ENCODE data around the gene RBFOX1.

RBFOX1 gene

GRCh38 chr16:7332611-7333010 is at the start of gene RBFOX1:
RBFOX1 (plus strand) TSS chr16:7332845.
- Mint-ChIP-seq H3K9me3 (no peaks in the 10 kb centered on the region), H3K36me3 (ENCODE audit: low read depth) (no peaks in the 10 kb centered on the region), H3K27ac (peak within 1 kb of the TSS; percentile 22), H3K27me3 (ENCODE audit: low read depth, poor library complexity) (peaks cover 3% of the 10 kb centered on the region), H3K4me1 (peaks cover 58% of the 10 kb centered on the region), H3K4me3 (no peak within 1 kb of the TSS)
- TF ChIP-seq CTCF (IDR thresholded peaks at IDR 0.05): no peak
- no peak for DNase-seq

- DNase-seq: no peak
- Mint-ChIP-seq H3K4me3 (no peak overlapping the region), H3K9me3 (peaks cover 15% of the 10 kb centered on the region), H3K36me3 (ENCODE audit: low read depth) (no peaks in the 10 kb centered on the region), H3K4me1 (no peaks in the 10 kb centered on the region), H3K27me3 (ENCODE audit: low read depth, poor library complexity) (peaks cover 4% of the 10 kb centered on the region), H3K27ac (no peak overlapping the region)
- TF ChIP-seq CTCF (IDR thresholded peaks at IDR 0.05): no peak
These were observed 47.9 kb upstream of the RBFOX1 start for GRCh38 chr16:7284780-7285179.

- no peak overlapping the region for H3K27ac Mint-ChIP-seq
- peaks cover 15% of the 10 kb centered on the region for H3K9me3 Mint-ChIP-seq
- no peaks in the 10 kb centered on the region for H3K4me1 Mint-ChIP-seq
- no peaks in the 10 kb centered on the region for H3K27me3 Mint-ChIP-seq (ENCODE audit: low read depth, poor library complexity)
- no peak for TF ChIP-seq CTCF (IDR thresholded peaks at IDR 0.05)
- no peak overlapping the region for H3K4me3 Mint-ChIP-seq
- DNase-seq: no peak
- no peaks in the 10 kb centered on the region for H3K36me3 Mint-ChIP-seq (ENCODE audit: low read depth)
These were observed 47.1 kb upstream of the RBFOX1 start for GRCh38 chr16:7285520-7285919.

GRCh38 chr16:7289299-7289698 is 43.3 kb upstream of the RBFOX1 start:
- H3K27me3 Mint-ChIP-seq (ENCODE audit: low read depth, poor library complexity): peaks cover 4% of the 10 kb centered on the region
- H3K4me3 Mint-ChIP-seq: no peak overlapping the region
- H3K27ac Mint-ChIP-seq: no peak overlapping the region
- no peak for TF ChIP-seq CTCF (IDR thresholded peaks at IDR 0.05)
- no peaks in the 10 kb centered on the region for H3K4me1 Mint-ChIP-seq
- H3K36me3 Mint-ChIP-seq (ENCODE audit: low read depth): no peaks in the 10 kb centered on the region
- peaks cover 15% of the 10 kb centered on the region for H3K9me3 Mint-ChIP-seq
- no peak for DNase-seq

GRCh38 chr16:7290682-7291081 is 42.0 kb upstream of the RBFOX1 start:
- no peak for DNase-seq
- TF ChIP-seq CTCF (IDR thresholded peaks at IDR 0.05): no peak

GRCh38 chr16:7294020-7294419 is 38.6 kb upstream of the RBFOX1 start:
- no peak overlapping the region for H3K4me3 Mint-ChIP-seq
- H3K27ac Mint-ChIP-seq: no peak overlapping the region
- no peak for DNase-seq
- H3K36me3 Mint-ChIP-seq (ENCODE audit: low read depth): no peaks in the 10 kb centered on the region
- TF ChIP-seq CTCF (IDR thresholded peaks at IDR 0.05): no peak
- H3K27me3 Mint-ChIP-seq (ENCODE audit: low read depth, poor library complexity): peaks cover 7% of the 10 kb centered on the region
- H3K4me1 Mint-ChIP-seq: no peaks in the 10 kb centered on the region
- H3K9me3 Mint-ChIP-seq: no peaks in the 10 kb centered on the region

More at GRCh38 chr16:7290682-7291081, 42.0 kb upstream of the RBFOX1 start:
- Mint-ChIP-seq H3K4me1 (no peaks in the 10 kb centered on the region), H3K27ac (no peak overlapping the region), H3K9me3 (peaks cover 5% of the 10 kb centered on the region), H3K36me3 (ENCODE audit: low read depth) (no peaks in the 10 kb centered on the region), H3K27me3 (ENCODE audit: low read depth, poor library complexity) (peaks cover 7% of the 10 kb centered on the region), H3K4me3 (no peak overlapping the region)

All from nephron progenitor cell (in vitro differentiated cells).